H1 (cell line): ENCODE results near the gene TUBD1. TPM values are rescaled to one million over a fixed set of nuclear protein-coding genes. Genes with fewer than 3 reads are reported as not detected.

Experiments used
- CTCF ChIA-PET: fragments of 300-600 bp; sonication (Branson Sonifier 250); formaldehyde crosslinking; loops from one replicate; lab custom pipeline; 2021; ENCODE audit not compliant: partially characterized antibody; lab: Charles Lee
- POLR2A ChIA-PET: fragments of 300-600 bp; sonication (Branson Sonifier 250); formaldehyde crosslinking; loops from one replicate; lab custom pipeline; 2021; ENCODE audit warnings: inconsistent platforms; ENCODE audit not compliant: partially characterized antibody; lab: Charles Lee
- DNase-seq, 2 experiments: peaks; one replicate each; pipeline versions ENCODE4 v3.0.0 to v3.0.0-alpha.2; 2010 to 2022; ENCODE audit warnings: low spot score in 2 of 2, low read depth in 1 of 2, mixed read lengths in 1 of 2
- FAIRE-seq: peaks from 2 replicates; lab custom pipeline; 2011; peaks lifted over from hg19 to GRCh38; lab: Jason Lieb, UNC
- H2AFZ ChIP-seq: 2 replicates; pipeline ENCODE4 v1.8.1; 2012; ENCODE audit warnings: low read length, inconsistent platforms
- H2AK5ac ChIP-seq: 2 replicates; pipeline ENCODE4 v1.6.1; 2013; ENCODE audit warnings: low read depth, low read length
- H2BK120ac ChIP-seq: replicated peaks from 2 replicates; pipeline ENCODE3; 2013; ENCODE audit warnings: low read depth, low read length, inconsistent platforms
- H2BK12ac ChIP-seq: 2 replicates; pipeline ENCODE4 v1.6.1; 2013; ENCODE audit warnings: low read depth, low read length
- H2BK15ac ChIP-seq: 2 replicates; pipeline ENCODE4 v1.6.1; 2013; ENCODE audit warnings: low read length
- H2BK20ac ChIP-seq: 2 replicates; pipeline ENCODE4 v1.6.1; 2013; ENCODE audit warnings: low read length
- H2BK5ac ChIP-seq: 2 replicates; pipeline ENCODE4 v1.6.1; 2013; ENCODE audit warnings: low read depth, low read length
- H3K14ac ChIP-seq: 2 replicates; pipeline ENCODE4 v1.6.1; 2013; ENCODE audit warnings: inconsistent platforms; ENCODE audit not compliant: insufficient read length
- H3K18ac ChIP-seq: 2 replicates; pipeline ENCODE4 v1.6.1; 2013; ENCODE audit warnings: low read length; ENCODE audit errors: extremely low read depth
- H3K23ac ChIP-seq: 2 replicates; pipeline ENCODE4 v1.6.1; 2013; ENCODE audit warnings: inconsistent platforms; ENCODE audit not compliant: insufficient read length
- H3K23me2 ChIP-seq: 2 replicates; pipeline ENCODE4 v1.6.1; 2013; ENCODE audit warnings: low read depth, low read length
- H3K27ac ChIP-seq: 2 replicates; pipeline ENCODE4 v1.6.1; 2011; ENCODE audit warnings: low read depth, low read length, inconsistent platforms
- H3K27me3 ChIP-seq, 4 experiments: replicated peaks in 1 of 4; 1 replicate in 1 of 4; 2 replicates in 3 of 4; pipeline versions ENCODE4 v1.6.1 to v1.8.1; 2011 to 2013; ENCODE audit warnings: low read length in 3 of 4, mild to moderate bottlenecking in 3 of 4, inconsistent platforms in 2 of 4, mixed read lengths in 2 of 4, moderate library complexity in 1 of 4; ENCODE audit not compliant: control insufficient read depth in 3 of 4, insufficient read depth in 3 of 4; ENCODE audit errors: extremely low read depth in 1 of 4
- H3K36me3 ChIP-seq, 4 experiments: 2 replicates each; pipeline versions ENCODE4 v1.6.1 to v1.8.1; 2011 to 2013; ENCODE audit warnings: mild to moderate bottlenecking in 4 of 4, low read length in 3 of 4, moderate library complexity in 2 of 4, control low read depth in 1 of 4, inconsistent platforms in 1 of 4; ENCODE audit not compliant: insufficient read depth in 4 of 4, control insufficient read depth in 2 of 4
- H3K4ac ChIP-seq: replicated peaks from 2 replicates; pipeline ENCODE3; 2013; ENCODE audit warnings: low read length, low read depth, mixed read lengths, inconsistent platforms; ENCODE audit not compliant: insufficient read length
- H3K4me1 ChIP-seq, 4 experiments: replicated peaks in 1 of 4; 1 replicate in 1 of 4; 2 replicates in 3 of 4; pipeline versions ENCODE4 v1.6.1 to v1.8.1; 2011 to 2013; ENCODE audit warnings: low read length in 3 of 4, inconsistent platforms in 2 of 4, mixed read lengths in 1 of 4; ENCODE audit not compliant: insufficient read depth in 4 of 4, control insufficient read depth in 3 of 4
- H3K4me2 ChIP-seq, 2 experiments: 2 replicates each; pipeline versions ENCODE4 v1.6.1 to v1.8.1; 2011 to 2013; ENCODE audit warnings: low read depth in 2 of 2, low read length in 2 of 2, control low read depth in 1 of 2, inconsistent platforms in 1 of 2, mild to moderate bottlenecking in 1 of 2; ENCODE audit not compliant: insufficient read depth in 1 of 2
- H3K4me3 ChIP-seq, 4 experiments: fragments of 200-600, 300-600 bp in 1 of 4; sonication (generic), shearing (Covaris generic), sonication (Bioruptor Twin) in 1 of 4; 2 replicates each; pipeline versions ENCODE4 v1.5.1 to v1.8.1; 2011 to 2016; ENCODE audit warnings: low read length in 4 of 4, low read depth in 3 of 4, control low read depth in 2 of 4, inconsistent platforms in 2 of 4, mild to moderate bottlenecking in 2 of 4, mixed read lengths in 1 of 4, moderate library complexity in 1 of 4; ENCODE audit not compliant: insufficient read depth in 2 of 4; ENCODE audit errors: extremely low read depth in 1 of 4
- H3K56ac ChIP-seq: replicated peaks from 2 replicates; pipeline ENCODE3; 2013; ENCODE audit warnings: low read depth, mild to moderate bottlenecking, mixed read lengths, low read length, inconsistent platforms; ENCODE audit not compliant: insufficient read length
- H3K79me1 ChIP-seq: 2 replicates; pipeline ENCODE4 v1.6.1; 2013; ENCODE audit warnings: low read depth, low read length, control low read depth
- H3K79me2 ChIP-seq, 2 experiments: 2 replicates each; pipeline versions ENCODE4 v1.6.1 to v1.8.1; 2012 to 2013; ENCODE audit warnings: low read length in 2 of 2, mild to moderate bottlenecking in 2 of 2, inconsistent platforms in 1 of 2; ENCODE audit not compliant: insufficient read depth in 2 of 2, control insufficient read depth in 1 of 2
- H3K9ac ChIP-seq, 4 experiments: replicated peaks in 1 of 4; 1 replicate in 1 of 4; 2 replicates in 3 of 4; pipeline versions ENCODE4 v1.6.1 to v1.8.1; 2011 to 2013; ENCODE audit warnings: low read depth in 3 of 4, low read length in 3 of 4, control low read depth in 2 of 4, mild to moderate bottlenecking in 2 of 4, moderate library complexity in 2 of 4, inconsistent platforms in 1 of 4; ENCODE audit errors: extremely low read depth in 1 of 4
- H3K9me3 ChIP-seq, 2 experiments: 2 replicates each; pipeline versions ENCODE4 v1.6.1 to v1.8.1; 2012 to 2013; ENCODE audit warnings: mild to moderate bottlenecking in 2 of 2, moderate library complexity in 2 of 2, control low read depth in 1 of 2, inconsistent platforms in 1 of 2, low read depth in 1 of 2, low read length in 1 of 2, mixed read lengths in 1 of 2; ENCODE audit not compliant: insufficient read depth in 2 of 2
- H4K20me1 ChIP-seq, 2 experiments: replicated peaks in 1 of 2; 2 replicates each; pipeline versions ENCODE3 to v1.8.1; 2011 to 2013; ENCODE audit warnings: inconsistent platforms in 2 of 2, low read length in 2 of 2, mild to moderate bottlenecking in 1 of 2; ENCODE audit not compliant: insufficient read depth in 2 of 2, control insufficient read depth in 1 of 2
- H4K5ac ChIP-seq: 2 replicates; pipeline ENCODE4 v1.6.1; 2013; ENCODE audit warnings: low read length, low read depth, mixed read lengths, inconsistent platforms; ENCODE audit not compliant: insufficient read length
- H4K8ac ChIP-seq: 2 replicates; pipeline ENCODE4 v1.8.0; 2013; ENCODE audit warnings: mild to moderate bottlenecking, moderate library complexity, low read length, inconsistent platforms; ENCODE audit not compliant: insufficient read depth; ENCODE audit errors: extremely low read depth
- H4K91ac ChIP-seq: replicated peaks from 2 replicates; pipeline ENCODE3; 2013; ENCODE audit warnings: low read length, mixed read lengths, inconsistent platforms; ENCODE audit not compliant: insufficient read length
- EGR1 ChIP-seq: IDR thresholded peaks from 2 replicates; pipeline ENCODE4 v1.6.1; 2011; ENCODE audit warnings: low read depth, low read length, borderline replicate concordance
- MAFK ChIP-seq: IDR thresholded peaks from 2 replicates; pipeline ENCODE4 v1.6.1; 2012; ENCODE audit warnings: low read depth, mild to moderate bottlenecking, improper control_type of control experiment, low read length
- POLR2A ChIP-seq, 2 experiments: IDR thresholded peaks; 1 replicate in 1 of 2; 2 replicates in 1 of 2; pipeline ENCODE4 v1.6.1; 2011; ENCODE audit warnings: low read depth in 2 of 2, low read length in 2 of 2, mild to moderate bottlenecking in 2 of 2; ENCODE audit errors: control extremely low read depth in 1 of 2
- POLR2AphosphoS5 ChIP-seq: IDR thresholded peaks from 2 replicates; pipeline ENCODE4 v1.6.1; 2011; ENCODE audit warnings: low read depth, low read length
- RXRA ChIP-seq: IDR thresholded peaks from 2 replicates; pipeline ENCODE4 v1.6.1; 2011; ENCODE audit warnings: low read depth, mild to moderate bottlenecking, low read length, moderate library complexity; ENCODE audit not compliant: insufficient read depth
- SIRT6 ChIP-seq: IDR thresholded peaks from one replicate; pipeline ENCODE4 v1.7.1; 2012; ENCODE audit warnings: low read length, inconsistent platforms
- TAF1 ChIP-seq: IDR thresholded peaks from 2 replicates; pipeline ENCODE4 v1.6.1; 2011; ENCODE audit warnings: mild to moderate bottlenecking, low read depth, low read length
- TAF7 ChIP-seq: optimal IDR thresholded peaks from 2 replicates; pipeline ENCODE3; 2011; ENCODE audit warnings: low read depth, mild to moderate bottlenecking, inconsistent platforms, low read length, moderate library complexity, borderline replicate concordance
- TEAD4 ChIP-seq: IDR thresholded peaks from 2 replicates; pipeline ENCODE4 v1.6.1; 2012; ENCODE audit warnings: low read depth, low read length, inconsistent platforms, mixed read lengths
- WGBS, 2 experiments: shearing (Covaris generic) in 1 of 2; methylation state at CpG; one replicate each; pipeline versions ENCODE4 v1.1.6 to v1.1.7; 2013 to 2015; ENCODE audit warnings: low lambda C conversion rate in 2 of 2, mixed read lengths in 2 of 2, inconsistent platforms in 1 of 2, low coverage in 1 of 2, missing lambda C conversion rate in 1 of 2; ENCODE audit not compliant: insufficient replicate concordance in 2 of 2, insufficient coverage in 1 of 2, insufficient read length in 1 of 2; ENCODE audit errors: extremely low coverage in 1 of 2, missing lambda C conversion rate in 1 of 2; 5-methylcytosine and 5-hydroxymethylcytosine counted together
- polyA plus RNA-seq, 7 experiments: library from polyadenylated mRNA; depleted of rRNA in 3 of 7; stranded (reverse) in 5 of 7; unstranded in 2 of 7; fragments of >200 nt in 5 of 7; fragments of 200-250 nt in 2 of 7; gene quantifications; 1 replicate in 5 of 7; 2 replicates in 1 of 7; 4 replicates in 1 of 7; pipeline versions ENCODE4 v1.2.1 to v1.2.3, GENCODE V29; 2011 to 2013; ENCODE audit warnings: missing spikeins in 2 of 7, mixed read lengths in 2 of 7
- total RNA-seq: library from RNA; stranded (reverse); fragmentation: NEBNext Ultra II Directional; extraction: Animal tissue kit (Norgen Biotek cat#: 25700); gene quantifications from 2 replicates; pipeline ENCODE4 v1.2.1, GENCODE V29; 2021

TUBD1 gene
- total and polyA plus RNA-seq, 2 of the 8 experiments (the other 6 are each of a cell fraction or from before 2014, with no cell fraction given), result 9.1 to 17.5 TPM

GRCh38 chr17:59839651-59840328 lies 53.0 kb downstream of the TUBD1 start:
- H3K4ac ChIP-seq, result peak overlapping the region; percentile 91
- peak overlapping the region; percentile 87 to 98 (median 90) for H3K4me3 ChIP-seq
- H4K5ac ChIP-seq, result peak overlapping the region; percentile 93
- peak overlapping the region; percentile 59 for H4K91ac ChIP-seq
- H3K4me1 ChIP-seq, result peaks cover 0 to 4% (median 0%) of the 10 kb centered on the region in 4 experiments; a peak in 4 of 7 replicates
- peak overlapping the region; percentile 96 for H3K27ac ChIP-seq
- 0 out of 2 replicates have a peak overlapping the region, but pooled peaks have one; percentile 17 for H2AK5ac ChIP-seq
- no peaks in the 10 kb centered on the region for H3K9me3 ChIP-seq
- H2AFZ ChIP-seq, result no peak overlapping the region
- peak overlapping the region; percentile 95 to 100 (median 98) for H3K9ac ChIP-seq
- H3K79me2 ChIP-seq, result peaks cover 3 to 33% of the 10 kb centered on the region in 2 experiments; a peak in 3 of 4 replicates
- no peaks in the 10 kb centered on the region for H3K79me1 ChIP-seq
- H2BK120ac ChIP-seq, result peak overlapping the region; percentile 70
- H2BK20ac ChIP-seq, result peak overlapping the region; percentile 87
- peak overlapping the region; percentile 87 for H2BK5ac ChIP-seq
- H4K8ac ChIP-seq, result no peak overlapping the region
- peaks cover 4% of the 10 kb centered on the region; the same call in 1 of the 2 replicates for H3K23me2 ChIP-seq
- H3K36me3 ChIP-seq, result peaks cover 0 to 27% (median 12%) of the 10 kb centered on the region in 4 experiments; a peak in 5 of 8 replicates
- H3K23ac ChIP-seq, result no peak overlapping the region
- H3K14ac ChIP-seq, result no peak overlapping the region
- H3K18ac ChIP-seq, result peak overlapping the region; percentile 80; the same call in 1 of the 2 replicates
- no peaks in the 10 kb centered on the region for H3K27me3 ChIP-seq
- H3K4me2 ChIP-seq, result peak overlapping the region; percentile 74 to 92
- FAIRE-seq (no peak), DNase-seq (no peak)
- peak overlapping the region; percentile 18; the same call in 1 of the 2 replicates for H2BK12ac ChIP-seq
- ChIA-PET CTCF (interaction anchor here (0.6 to 6.3 kb wide), 7 partner anchors 18 to 788 kb away, joined by 3 to 32 read pairs (median 3); no protein-coding TSS in a partner anchor), POLR2A (interaction anchor here (0.6 to 11.2 kb wide), 24 partner anchors 10 to 525 kb away, joined by 3 to 137 read pairs (median 5); partner anchors contain the start of genes CLTC, PTRH2, RPS6KB1 and TUBD1)
- no peak overlapping the region for H2BK15ac ChIP-seq
- TF ChIP-seq MAFK (no peak), TAF7 (peak; percentile 11), TAF1 (0 out of 2 replicates have a peak, but pooled peaks have one; percentile 2), SIRT6 (no peak), EGR1 (no peak), RXRA (no peak), POLR2A (IDR thresholded peaks at IDR 0.05; ENCODE audit: control extremely low read depth in 1 of 2, low read depth in 2 of 2, low read length in 2 of 2) (peak; percentile 69 to 70), POLR2AphosphoS5 (peak; percentile 97), TEAD4 (no peak)
- WGBS, 2 experiments, result 13% methylated on average over 6 of the region's 6 CpGs; no CpG with 5 or more reads in 1 of the 2 experiments
- H3K56ac ChIP-seq, result peak overlapping the region; percentile 55
- H4K20me1 ChIP-seq, result no peaks in the 10 kb centered on the region
